Right atrium auricular region (tissue), 2 donors: ENCODE data around the gene ATAD3C. TPM values are rescaled to one million over a fixed set of nuclear protein-coding genes. Genes with fewer than 3 reads are reported as not detected.
"Not testable (repeated sequence)": the region's sequence is repeated elsewhere in the genome, so short reads cannot be mapped to it uniquely, and the experiment has no call there.

Experiments used
- DNase-seq: peaks from one replicate; pipeline ENCODE4 v3.0.0-alpha.2; 2019; ENCODE audit warnings: low spot score
- H3K27ac ChIP-seq, 2 donors: fragments of 200-600 bp; sonication (generic); 1 replicate in 1 of 2; 2 replicates in 1 of 2; pipeline ENCODE4 v1.5.1; 2016 to 2019
- H3K27me3 ChIP-seq, 2 donors: fragments of 200-600 bp; sonication (generic); one replicate each; pipeline versions ENCODE4 v1.5.1 to v1.6.0; 2017 to 2019
- H3K36me3 ChIP-seq: fragments of 200-600 bp; sonication (generic); one replicate; pipeline ENCODE4 v1.5.1; 2016
- H3K4me1 ChIP-seq, 2 donors: fragments of 200-600 bp; sonication (generic); one replicate each; pipeline versions ENCODE4 v1.5.1 to v1.6.0; 2017 to 2019
- H3K4me3 ChIP-seq, 2 donors: fragments of 200-600 bp; sonication (generic); 1 replicate in 1 of 2; 2 replicates in 1 of 2; pipeline ENCODE4 v1.5.1; 2017 to 2019; ENCODE audit warnings: mild to moderate bottlenecking in 1 of 2, moderate library complexity in 1 of 2
- H3K9me3 ChIP-seq, 2 donors: fragments of 200-600 bp; sonication (generic); one replicate each; pipeline ENCODE4 v1.5.1; 2019
- CTCF ChIP-seq, 2 donors: fragments of 200-600 bp; sonication (generic); IDR thresholded peaks; one replicate each; pipeline ENCODE4 v1.5.1; 2019; ENCODE audit warnings: antibody characterized with exemption in 2 of 2
- total RNA-seq, 2 donors: library from RNA; depleted of rRNA; stranded (reverse); fragments of >200 nt; gene quantifications; one replicate each; pipeline ENCODE4 v1.1.0, GENCODE V29; 2016

ATAD3C gene
- total RNA-seq, 2 donors from 2014 or later, result 1.4 to 2.8 TPM

GRCh38 chr1:1489861-1490260, 40.4 kb downstream of the ATAD3C start:
- Histone ChIP-seq H3K4me1 (no peaks in the 10 kb centered on the region), H3K9me3 (peaks cover 0 to 13% of the 10 kb centered on the region in 2 donors), H3K36me3 (peaks cover 69% of the 10 kb centered on the region), H3K4me3 (no peak overlapping the region), H3K27ac (no peak overlapping the region), H3K27me3 (no peaks in the 10 kb centered on the region)
- TF ChIP-seq CTCF (IDR thresholded peaks at IDR 0.05), result no peak
- DNase-seq, result no peak

- no peak for TF ChIP-seq CTCF (IDR thresholded peaks at IDR 0.05)
- H3K9me3 ChIP-seq, result peaks cover 0 to 13% of the 10 kb centered on the region in 2 donors
- no peaks in the 10 kb centered on the region for H3K27me3 ChIP-seq
- DNase-seq, result no peak
- peaks cover 71% of the 10 kb centered on the region for H3K36me3 ChIP-seq
- no peak overlapping the region for H3K27ac ChIP-seq
- no peaks in the 10 kb centered on the region for H3K4me1 ChIP-seq
- no peak overlapping the region for H3K4me3 ChIP-seq
Measured at GRCh38 chr1:1490633-1491230, 41.2 kb downstream of the ATAD3C start.

GRCh38 chr1:1491601-1492000, 42.1 kb downstream of the ATAD3C start:
- no peak overlapping the region for H3K27ac ChIP-seq
- no peaks in the 10 kb centered on the region for H3K27me3 ChIP-seq
- no peak for DNase-seq
- no peak overlapping the region for H3K4me3 ChIP-seq
- no peaks in the 10 kb centered on the region for H3K4me1 ChIP-seq
- H3K36me3 ChIP-seq, result peaks cover 72% of the 10 kb centered on the region
- peaks cover 0 to 13% of the 10 kb centered on the region in 2 donors for H3K9me3 ChIP-seq
- TF ChIP-seq CTCF (IDR thresholded peaks at IDR 0.05), result no peak

GRCh38 chr1:1494311-1494710, 44.8 kb downstream of the ATAD3C start:
- H3K27ac ChIP-seq, H3K4me3 ChIP-seq, H3K4me1 ChIP-seq, H3K27me3 ChIP-seq, DNase-seq: not testable (repeated sequence)
- Histone ChIP-seq H3K36me3 (peaks cover 54% of the 10 kb centered on the region), H3K9me3 (peaks cover 0 to 13% of the 10 kb centered on the region in 2 donors)

GRCh38 chr1:1495461-1495975, 46.0 kb downstream of the ATAD3C start:
- not testable (repeated sequence) for H3K27ac ChIP-seq, DNase-seq, H3K4me1 ChIP-seq, H3K27me3 ChIP-seq, H3K4me3 ChIP-seq
- Histone ChIP-seq H3K9me3 (peaks cover 0 to 13% of the 10 kb centered on the region in 2 donors), H3K36me3 (peaks cover 42% of the 10 kb centered on the region)

- peak; percentile 66 to 75 for TF ChIP-seq CTCF (IDR thresholded peaks at IDR 0.05)
- peak overlapping the region in 1 of 2 donors; percentile 27 for H3K4me3 ChIP-seq
- DNase-seq, result peak; percentile 89
- peak overlapping the region; percentile 79 to 84 for H3K27ac ChIP-seq
- not testable (repeated sequence) for H3K36me3 ChIP-seq, H3K4me1 ChIP-seq, H3K9me3 ChIP-seq, H3K27me3 ChIP-seq
Measured at GRCh38 chr1:1504777-1505365, 55.4 kb downstream of the ATAD3C start.
